HEK293 (cell line): ENCODE data around the gene CDKN2D.
A peak's percentile ranks its signal among the peaks of the same experiment; 100 is the strongest.

Experiments used
- GLI2 ChIP-seq: fragments of 450-650 bp; formaldehyde crosslinking; IDR thresholded peaks from 2 replicates; pipeline ENCODE4; 2017; ENCODE audit warnings: missing biosample characterization, missing genetic modification characterization, low read depth, borderline replicate concordance
- MYNN ChIP-seq: fragments of 450-650 bp; formaldehyde crosslinking; IDR thresholded peaks from 2 replicates; pipeline ENCODE4 v1.5.1; 2016; ENCODE audit warnings: missing biosample characterization, missing genetic modification characterization, borderline replicate concordance
- SP2 ChIP-seq: fragments of 450-650 bp; formaldehyde crosslinking; IDR thresholded peaks from 2 replicates; pipeline ENCODE4 v1.5.1; 2016; ENCODE audit warnings: missing biosample characterization, missing genetic modification characterization
- TCF7L2 ChIP-seq: IDR thresholded peaks from 2 replicates; pipeline ENCODE4 v1.6.1; 2011; ENCODE audit warnings: low read depth, mild to moderate bottlenecking, inconsistent platforms, low read length, moderate library complexity, borderline replicate concordance
- ZNF202 ChIP-seq: fragments of 450-650 bp; formaldehyde crosslinking; IDR thresholded peaks from 2 replicates; pipeline ENCODE4 v1.5.1; 2016; ENCODE audit warnings: missing biosample characterization, missing genetic modification characterization, borderline replicate concordance
- ZNF223 ChIP-seq: fragments of 450-650 bp; formaldehyde crosslinking; IDR thresholded peaks from 2 replicates; pipeline ENCODE4 v1.5.1; 2016; ENCODE audit warnings: missing biosample characterization, missing genetic modification characterization
- ZNF274 ChIP-seq, 2 experiments: fragments of 200-500 bp in 1 of 2; fragments of 450-650 bp in 1 of 2; sonication (Bioruptor generic) in 1 of 2; formaldehyde crosslinking in 1 of 2; IDR thresholded peaks; 2 replicates each; pipeline versions ENCODE4 v1.5.1 to v1.6.1; 2014 to 2016; ENCODE audit warnings: borderline replicate concordance in 1 of 2, inconsistent platforms in 1 of 2, low read length in 1 of 2, missing biosample characterization in 1 of 2, missing genetic modification characterization in 1 of 2
- ZNF548 ChIP-seq: fragments of 450-650 bp; formaldehyde crosslinking; IDR thresholded peaks from 2 replicates; pipeline ENCODE4 v1.5.1; 2016; ENCODE audit warnings: missing biosample characterization, missing genetic modification characterization
- TF ChIP-seq, protein P1 (sequence below): fragments of 450-650 bp; formaldehyde crosslinking; IDR thresholded peaks from 2 replicates; pipeline ENCODE4 v1.5.1; 2016; ENCODE audit warnings: missing biosample characterization, missing genetic modification characterization
- TF ChIP-seq, protein P2 (sequence below): fragments of 450-650 bp; formaldehyde crosslinking; IDR thresholded peaks from 2 replicates; pipeline ENCODE4 v1.5.1; 2016; ENCODE audit warnings: missing biosample characterization, missing genetic modification characterization
- TF ChIP-seq, protein P3 (sequence below): fragments of 450-650 bp; formaldehyde crosslinking; IDR thresholded peaks from 2 replicates; pipeline ENCODE4 v1.5.1; 2016; ENCODE audit warnings: missing biosample characterization, missing genetic modification characterization, borderline replicate concordance
- TF ChIP-seq, protein P4 (sequence below): fragments of 450-650 bp; formaldehyde crosslinking; IDR thresholded peaks from 2 replicates; pipeline ENCODE4 v1.5.1; 2016; ENCODE audit warnings: missing biosample characterization, missing genetic modification characterization
- TF ChIP-seq, protein P5 (sequence below): fragments of 450-650 bp; formaldehyde crosslinking; IDR thresholded peaks from 2 replicates; pipeline ENCODE4 v1.5.1; 2017; ENCODE audit warnings: missing biosample characterization, missing genetic modification characterization

DNA sequence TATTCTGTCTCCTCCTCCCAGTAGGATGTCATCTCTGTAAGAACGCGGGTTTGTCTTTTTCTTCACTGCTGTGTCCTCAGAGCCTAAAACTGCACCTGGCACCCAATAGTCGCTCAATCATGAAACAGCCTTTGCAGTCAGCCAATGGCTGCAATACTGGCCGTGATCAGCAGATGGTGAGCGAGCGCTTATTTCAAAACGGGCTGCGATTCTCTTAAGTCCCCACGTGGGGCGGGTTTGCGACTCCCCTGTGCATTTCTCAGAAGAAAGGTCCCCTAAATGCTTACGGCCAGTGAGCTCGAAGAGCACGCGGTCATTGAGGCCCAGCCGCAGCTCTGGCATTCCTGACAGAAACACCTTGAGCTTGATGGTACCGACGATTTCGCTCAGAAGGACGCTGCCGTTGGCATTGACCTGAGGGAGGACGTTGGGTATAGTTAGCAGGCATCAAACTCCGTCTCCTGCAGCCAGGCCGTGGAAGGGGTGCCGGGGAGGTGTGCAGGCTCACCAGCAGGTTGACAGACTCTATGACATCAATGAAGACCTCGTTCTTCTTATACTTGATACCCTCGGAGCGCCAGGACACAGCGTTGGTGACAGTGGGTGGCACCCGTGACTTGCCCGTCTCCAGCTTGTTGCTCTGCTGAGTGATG lies 12.3 kb upstream of the CDKN2D start:
- TF ChIP-seq, protein P1, sequence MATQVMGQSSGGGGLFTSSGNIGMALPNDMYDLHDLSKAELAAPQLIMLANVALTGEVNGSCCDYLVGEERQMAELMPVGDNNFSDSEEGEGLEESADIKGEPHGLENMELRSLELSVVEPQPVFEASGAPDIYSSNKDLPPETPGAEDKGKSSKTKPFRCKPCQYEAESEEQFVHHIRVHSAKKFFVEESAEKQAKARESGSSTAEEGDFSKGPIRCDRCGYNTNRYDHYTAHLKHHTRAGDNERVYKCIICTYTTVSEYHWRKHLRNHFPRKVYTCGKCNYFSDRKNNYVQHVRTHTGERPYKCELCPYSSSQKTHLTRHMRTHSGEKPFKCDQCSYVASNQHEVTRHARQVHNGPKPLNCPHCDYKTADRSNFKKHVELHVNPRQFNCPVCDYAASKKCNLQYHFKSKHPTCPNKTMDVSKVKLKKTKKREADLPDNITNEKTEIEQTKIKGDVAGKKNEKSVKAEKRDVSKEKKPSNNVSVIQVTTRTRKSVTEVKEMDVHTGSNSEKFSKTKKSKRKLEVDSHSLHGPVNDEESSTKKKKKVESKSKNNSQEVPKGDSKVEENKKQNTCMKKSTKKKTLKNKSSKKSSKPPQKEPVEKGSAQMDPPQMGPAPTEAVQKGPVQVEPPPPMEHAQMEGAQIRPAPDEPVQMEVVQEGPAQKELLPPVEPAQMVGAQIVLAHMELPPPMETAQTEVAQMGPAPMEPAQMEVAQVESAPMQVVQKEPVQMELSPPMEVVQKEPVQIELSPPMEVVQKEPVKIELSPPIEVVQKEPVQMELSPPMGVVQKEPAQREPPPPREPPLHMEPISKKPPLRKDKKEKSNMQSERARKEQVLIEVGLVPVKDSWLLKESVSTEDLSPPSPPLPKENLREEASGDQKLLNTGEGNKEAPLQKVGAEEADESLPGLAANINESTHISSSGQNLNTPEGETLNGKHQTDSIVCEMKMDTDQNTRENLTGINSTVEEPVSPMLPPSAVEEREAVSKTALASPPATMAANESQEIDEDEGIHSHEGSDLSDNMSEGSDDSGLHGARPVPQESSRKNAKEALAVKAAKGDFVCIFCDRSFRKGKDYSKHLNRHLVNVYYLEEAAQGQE (tag by site-specific recombination) = no peak
- TF ChIP-seq ZNF202 (no peak), GLI2 (tag by site-specific recombination) (no peak), MYNN (tag by site-specific recombination) (no peak), ZNF548 (tag by site-specific recombination) (no peak), ZNF223 (tag by site-specific recombination) (no peak), TCF7L2 (no peak), SP2 (tag by site-specific recombination) (no peak), ZNF274 (IDR thresholded peaks at IDR 0.05; ENCODE audit: low read length) (no peak), ZNF274 (tag by site-specific recombination; IDR thresholded peaks at IDR 0.05; ENCODE audit: borderline replicate concordance) (no peak)
- TF ChIP-seq, protein P2, sequence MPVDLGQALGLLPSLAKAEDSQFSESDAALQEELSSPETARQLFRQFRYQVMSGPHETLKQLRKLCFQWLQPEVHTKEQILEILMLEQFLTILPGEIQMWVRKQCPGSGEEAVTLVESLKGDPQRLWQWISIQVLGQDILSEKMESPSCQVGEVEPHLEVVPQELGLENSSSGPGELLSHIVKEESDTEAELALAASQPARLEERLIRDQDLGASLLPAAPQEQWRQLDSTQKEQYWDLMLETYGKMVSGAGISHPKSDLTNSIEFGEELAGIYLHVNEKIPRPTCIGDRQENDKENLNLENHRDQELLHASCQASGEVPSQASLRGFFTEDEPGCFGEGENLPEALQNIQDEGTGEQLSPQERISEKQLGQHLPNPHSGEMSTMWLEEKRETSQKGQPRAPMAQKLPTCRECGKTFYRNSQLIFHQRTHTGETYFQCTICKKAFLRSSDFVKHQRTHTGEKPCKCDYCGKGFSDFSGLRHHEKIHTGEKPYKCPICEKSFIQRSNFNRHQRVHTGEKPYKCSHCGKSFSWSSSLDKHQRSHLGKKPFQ (tag by site-specific recombination) = no peak
- TF ChIP-seq, protein P3, sequence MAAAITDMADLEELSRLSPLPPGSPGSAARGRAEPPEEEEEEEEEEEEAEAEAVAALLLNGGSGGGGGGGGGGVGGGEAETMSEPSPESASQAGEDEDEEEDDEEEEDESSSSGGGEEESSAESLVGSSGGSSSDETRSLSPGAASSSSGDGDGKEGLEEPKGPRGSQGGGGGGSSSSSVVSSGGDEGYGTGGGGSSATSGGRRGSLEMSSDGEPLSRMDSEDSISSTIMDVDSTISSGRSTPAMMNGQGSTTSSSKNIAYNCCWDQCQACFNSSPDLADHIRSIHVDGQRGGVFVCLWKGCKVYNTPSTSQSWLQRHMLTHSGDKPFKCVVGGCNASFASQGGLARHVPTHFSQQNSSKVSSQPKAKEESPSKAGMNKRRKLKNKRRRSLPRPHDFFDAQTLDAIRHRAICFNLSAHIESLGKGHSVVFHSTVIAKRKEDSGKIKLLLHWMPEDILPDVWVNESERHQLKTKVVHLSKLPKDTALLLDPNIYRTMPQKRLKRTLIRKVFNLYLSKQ = no peak
- TF ChIP-seq, protein P4, sequence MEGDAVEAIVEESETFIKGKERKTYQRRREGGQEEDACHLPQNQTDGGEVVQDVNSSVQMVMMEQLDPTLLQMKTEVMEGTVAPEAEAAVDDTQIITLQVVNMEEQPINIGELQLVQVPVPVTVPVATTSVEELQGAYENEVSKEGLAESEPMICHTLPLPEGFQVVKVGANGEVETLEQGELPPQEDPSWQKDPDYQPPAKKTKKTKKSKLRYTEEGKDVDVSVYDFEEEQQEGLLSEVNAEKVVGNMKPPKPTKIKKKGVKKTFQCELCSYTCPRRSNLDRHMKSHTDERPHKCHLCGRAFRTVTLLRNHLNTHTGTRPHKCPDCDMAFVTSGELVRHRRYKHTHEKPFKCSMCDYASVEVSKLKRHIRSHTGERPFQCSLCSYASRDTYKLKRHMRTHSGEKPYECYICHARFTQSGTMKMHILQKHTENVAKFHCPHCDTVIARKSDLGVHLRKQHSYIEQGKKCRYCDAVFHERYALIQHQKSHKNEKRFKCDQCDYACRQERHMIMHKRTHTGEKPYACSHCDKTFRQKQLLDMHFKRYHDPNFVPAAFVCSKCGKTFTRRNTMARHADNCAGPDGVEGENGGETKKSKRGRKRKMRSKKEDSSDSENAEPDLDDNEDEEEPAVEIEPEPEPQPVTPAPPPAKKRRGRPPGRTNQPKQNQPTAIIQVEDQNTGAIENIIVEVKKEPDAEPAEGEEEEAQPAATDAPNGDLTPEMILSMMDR (tag by site-specific recombination) = peak; percentile 94
- TF ChIP-seq, protein P5, sequence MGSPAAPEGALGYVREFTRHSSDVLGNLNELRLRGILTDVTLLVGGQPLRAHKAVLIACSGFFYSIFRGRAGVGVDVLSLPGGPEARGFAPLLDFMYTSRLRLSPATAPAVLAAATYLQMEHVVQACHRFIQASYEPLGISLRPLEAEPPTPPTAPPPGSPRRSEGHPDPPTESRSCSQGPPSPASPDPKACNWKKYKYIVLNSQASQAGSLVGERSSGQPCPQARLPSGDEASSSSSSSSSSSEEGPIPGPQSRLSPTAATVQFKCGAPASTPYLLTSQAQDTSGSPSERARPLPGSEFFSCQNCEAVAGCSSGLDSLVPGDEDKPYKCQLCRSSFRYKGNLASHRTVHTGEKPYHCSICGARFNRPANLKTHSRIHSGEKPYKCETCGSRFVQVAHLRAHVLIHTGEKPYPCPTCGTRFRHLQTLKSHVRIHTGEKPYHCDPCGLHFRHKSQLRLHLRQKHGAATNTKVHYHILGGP (tag by site-specific recombination) = no peak
